GM10266 (cell line): ENCODE measurements around the gene EXOC8.

Source experiments
- DNase-seq: peaks from one replicate; pipeline ENCODE4 v3.0.0; 2012; ENCODE audit errors: extremely low spot score
- TF ChIP-seq, protein P1 (sequence below): IDR thresholded peaks from 2 replicates; pipeline ENCODE4 v1.5.1; 2012; ENCODE audit warnings: mild to moderate bottlenecking, low read depth; ENCODE audit not compliant: control insufficient read depth, insufficient read depth; ENCODE audit errors: missing control alignments

Gene EXOC8

DNA sequence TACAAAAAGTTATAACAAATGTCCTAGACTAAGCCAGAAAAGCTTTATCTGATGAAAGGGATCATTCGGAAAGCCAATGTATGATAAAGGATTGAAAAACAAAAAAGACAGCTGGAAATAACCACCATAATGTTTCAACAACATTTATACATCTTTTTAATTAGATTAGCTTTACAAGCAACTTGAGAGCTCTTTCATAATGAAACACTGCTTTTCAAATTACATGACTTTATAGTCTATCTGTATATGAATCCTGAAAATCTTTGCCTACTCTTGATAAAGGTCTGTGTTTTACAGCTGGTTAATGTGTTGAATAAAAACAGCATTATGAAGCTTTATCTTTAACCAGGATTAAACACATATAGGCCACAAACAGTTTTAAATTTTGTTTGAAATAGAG lies 26.0 kb upstream of the EXOC8 start:
- no peak for DNase-seq
- TF ChIP-seq, protein P1, sequence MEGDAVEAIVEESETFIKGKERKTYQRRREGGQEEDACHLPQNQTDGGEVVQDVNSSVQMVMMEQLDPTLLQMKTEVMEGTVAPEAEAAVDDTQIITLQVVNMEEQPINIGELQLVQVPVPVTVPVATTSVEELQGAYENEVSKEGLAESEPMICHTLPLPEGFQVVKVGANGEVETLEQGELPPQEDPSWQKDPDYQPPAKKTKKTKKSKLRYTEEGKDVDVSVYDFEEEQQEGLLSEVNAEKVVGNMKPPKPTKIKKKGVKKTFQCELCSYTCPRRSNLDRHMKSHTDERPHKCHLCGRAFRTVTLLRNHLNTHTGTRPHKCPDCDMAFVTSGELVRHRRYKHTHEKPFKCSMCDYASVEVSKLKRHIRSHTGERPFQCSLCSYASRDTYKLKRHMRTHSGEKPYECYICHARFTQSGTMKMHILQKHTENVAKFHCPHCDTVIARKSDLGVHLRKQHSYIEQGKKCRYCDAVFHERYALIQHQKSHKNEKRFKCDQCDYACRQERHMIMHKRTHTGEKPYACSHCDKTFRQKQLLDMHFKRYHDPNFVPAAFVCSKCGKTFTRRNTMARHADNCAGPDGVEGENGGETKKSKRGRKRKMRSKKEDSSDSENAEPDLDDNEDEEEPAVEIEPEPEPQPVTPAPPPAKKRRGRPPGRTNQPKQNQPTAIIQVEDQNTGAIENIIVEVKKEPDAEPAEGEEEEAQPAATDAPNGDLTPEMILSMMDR = no peak

DNA sequence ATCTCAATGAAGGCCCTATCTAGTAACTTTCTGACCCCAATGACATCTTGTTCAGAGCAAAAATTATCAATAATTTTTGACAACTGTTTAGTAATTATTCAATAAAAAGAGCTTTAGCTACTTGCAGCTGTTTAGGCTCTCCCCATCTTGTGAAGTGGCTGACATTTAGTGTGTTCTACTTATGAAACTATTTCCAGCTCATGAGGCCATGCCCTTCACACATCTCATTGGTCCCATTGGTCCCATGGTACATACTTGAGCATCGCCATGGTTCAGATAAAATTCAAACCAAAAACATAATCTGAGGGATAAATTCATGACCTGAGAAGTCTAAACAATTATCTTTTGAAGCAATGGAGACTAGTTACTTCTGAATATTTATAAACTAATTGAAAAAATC lies 24.7 kb upstream of the EXOC8 start:
- no peak for DNase-seq
- TF ChIP-seq, protein P1 = no peak

DNA sequence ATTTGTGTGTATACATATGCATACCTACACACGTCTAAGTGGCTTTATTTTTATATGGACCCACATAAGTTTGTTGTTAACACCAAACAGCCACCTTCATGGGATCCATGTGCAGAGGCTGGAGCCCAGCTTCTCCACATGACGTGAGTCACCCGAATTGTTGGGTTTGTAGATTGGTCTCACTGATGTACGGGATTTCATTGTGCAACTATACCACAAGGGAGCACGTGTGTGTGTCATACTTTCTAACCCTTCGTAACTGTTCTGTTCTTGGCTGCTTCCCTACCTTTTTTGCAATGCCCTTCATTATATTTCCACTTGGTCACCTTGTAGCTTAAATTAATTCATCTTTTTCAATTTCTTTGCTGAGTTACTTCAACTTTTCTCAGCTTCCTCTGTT lies 21.5 kb upstream of the EXOC8 start:
- TF ChIP-seq, protein P1 = no peak
- DNase-seq = no peak

DNA sequence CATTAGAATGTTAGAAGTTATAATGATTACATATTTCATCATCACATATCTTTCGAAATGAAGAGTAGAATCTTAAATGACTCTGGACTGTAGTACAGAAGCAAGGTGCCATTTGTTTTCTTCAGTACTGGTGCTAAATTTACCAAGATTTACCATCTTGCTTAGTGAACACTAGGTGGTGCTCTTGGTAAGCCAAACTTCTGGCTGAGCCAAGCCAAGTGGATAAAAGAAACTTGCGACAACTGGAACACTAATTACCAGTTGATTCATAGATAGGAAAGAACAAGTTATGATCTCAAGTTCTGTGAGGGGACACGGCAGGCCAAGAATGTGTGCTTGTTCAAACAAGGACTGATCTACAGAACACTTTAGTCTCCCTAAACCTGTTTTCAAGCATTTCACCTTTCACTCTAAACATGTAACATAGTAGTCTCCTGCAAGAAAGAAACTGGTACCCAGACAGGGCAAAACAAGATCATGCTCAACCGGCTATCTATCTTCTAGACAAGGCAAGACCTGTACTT lies 20.2 kb upstream of the EXOC8 start:
- peak; percentile 39 for DNase-seq

GRCh38 chr1:231357187-231357772 lies 19.6 kb upstream of the EXOC8 start:
- DNase-seq = no peak
- TF ChIP-seq, protein P1 = no peak

More for the DNA sequence above, 20.2 kb upstream of the EXOC8 start:
- TF ChIP-seq, protein P1 = peak; percentile 72

- no peak for DNase-seq
- TF ChIP-seq, protein P1 = no peak
Observed at GRCh38 chr1:231355171-231355570, 17.5 kb upstream of the EXOC8 start.

GRCh38 chr1:231354330-231355020 lies 16.8 kb upstream of the EXOC8 start:
- no peak for DNase-seq
- TF ChIP-seq, protein P1 = no peak
